Fibroblast of skin of abdomen (primary cell): ENCODE data around the gene FGF3.
"Not testable (repeated sequence)": the region's sequence is repeated elsewhere in the genome, so short reads cannot be mapped to it uniquely, and the experiment has no call there.

Experiments used
- DNase-seq: peaks from one replicate; pipeline ENCODE4 v3.0.0-alpha.2; 2013

FGF3 gene

DNA sequence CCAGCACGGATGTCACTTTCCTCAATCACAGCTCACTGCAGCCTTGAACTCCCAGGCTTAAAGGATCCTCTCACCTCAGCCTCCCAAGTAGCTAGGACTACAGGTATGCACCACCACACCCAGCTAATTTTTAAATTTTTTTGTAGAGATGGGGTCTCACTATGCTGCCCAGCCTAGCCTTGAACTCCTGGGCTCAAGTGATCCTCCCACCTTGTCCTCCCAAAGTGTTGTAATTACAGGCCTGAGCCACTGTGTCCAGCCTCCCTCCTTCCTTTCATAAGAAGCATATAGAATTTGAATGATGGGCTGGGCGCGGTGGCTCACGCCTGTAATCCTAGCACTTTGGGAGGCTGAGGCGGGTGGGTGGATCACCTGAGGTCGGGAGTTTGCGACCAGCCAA lies 54.3 kb downstream of the FGF3 start:
- DNase-seq: not testable (repeated sequence)

DNA sequence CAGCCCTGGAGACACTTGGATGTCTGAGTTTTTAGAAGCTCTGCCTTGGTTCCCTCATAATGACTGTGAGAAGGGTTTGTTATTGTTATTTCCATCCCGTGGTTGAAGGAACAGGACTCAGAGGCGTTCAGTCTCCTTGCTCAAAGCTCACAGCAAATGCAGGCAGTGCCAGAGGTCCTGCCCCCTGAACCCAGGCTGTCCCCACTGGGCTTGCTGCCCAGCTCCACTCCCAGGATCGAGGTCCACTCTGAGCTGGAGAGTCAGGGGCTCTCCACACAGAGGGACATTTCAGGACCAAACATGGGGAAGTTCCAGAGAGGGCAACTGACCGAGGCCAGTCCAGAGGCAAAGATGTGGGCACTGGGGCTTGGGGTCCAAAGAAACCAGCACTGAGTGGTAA lies 58.9 kb downstream of the FGF3 start:
- no peak for DNase-seq
